Stimulated activated CD4-positive, alpha-beta T cell treated with anti-CD3 and anti-CD28 coated beads, Interleukin-4, amount 100 ng/mL, for 48 hours (primary cell): ENCODE measurements around the gene HCAR2.
"Not testable (repeated sequence)": the region's sequence is repeated elsewhere in the genome, so short reads cannot be mapped to it uniquely, and the experiment has no call there.

Experiments used
- DNase-seq, 2 donors: peaks; one replicate each; pipeline ENCODE4 v3.0.0-alpha.2; 2020; ENCODE audit warnings: low read depth in 2 of 2

HCAR2 gene

GRCh38 chr12:122665759-122666158, 37.4 kb downstream of the HCAR2 start:
- DNase-seq = no peak

- DNase-seq = no peak
Observed at GRCh38 chr12:122665349-122665748, 37.8 kb downstream of the HCAR2 start.

GRCh38 chr12:122661938-122662337, 41.2 kb downstream of the HCAR2 start:
- DNase-seq = no peak

GRCh38 chr12:122661246-122661645, 41.9 kb downstream of the HCAR2 start:
- DNase-seq = no peak

GRCh38 chr12:122659579-122659978, 43.6 kb downstream of the HCAR2 start:
- no peak for DNase-seq

- no peak for DNase-seq
Observed at GRCh38 chr12:122656298-122656697, 46.9 kb downstream of the HCAR2 start.

GRCh38 chr12:122653291-122653690, 49.9 kb downstream of the HCAR2 start:
- not testable (repeated sequence) for DNase-seq

- DNase-seq = no peak
Observed at GRCh38 chr12:122651520-122652224, 51.5 kb downstream of the HCAR2 start.
